ENCODE measurements around the gene GPR39.

GPR39 gene

GRCh38 chr2:132651115-132652045 is 234.8 kb downstream of the GPR39 start:
- no peak for DNase-seq

GRCh38 chr2:132652474-132652873 is 235.9 kb downstream of the GPR39 start:
- no peak for DNase-seq

- no peak for DNase-seq
Observed at GRCh38 chr2:132654335-132654734, 237.7 kb downstream of the GPR39 start.

GRCh38 chr2:132654968-132655367 is 238.4 kb downstream of the GPR39 start:
- DNase-seq: no peak

- DNase-seq: no peak
Observed at GRCh38 chr2:132656266-132656975, 239.8 kb downstream of the GPR39 start.

- no peak for DNase-seq
Observed at GRCh38 chr2:132659331-132659730, 242.7 kb downstream of the GPR39 start.

GRCh38 chr2:132662732-132663131 is 246.1 kb downstream of the GPR39 start:
- DNase-seq: no peak

GRCh38 chr2:132664096-132664495 is 247.5 kb downstream of the GPR39 start:
- DNase-seq: no peak

- DNase-seq: no peak
Observed at GRCh38 chr2:132665401-132666140, 249.0 kb downstream of the GPR39 start.

- no peak for DNase-seq
Observed at GRCh38 chr2:132667706-132668105, 251.1 kb downstream of the GPR39 start.

- DNase-seq: no peak
Observed at GRCh38 chr2:132668189-132668823, 251.7 kb downstream of the GPR39 start.

- no peak for DNase-seq
Observed at GRCh38 chr2:132668987-132669907, 252.6 kb downstream of the GPR39 start.

- DNase-seq: no peak
Observed at GRCh38 chr2:132669908-132670495, 253.4 kb downstream of the GPR39 start, which contains the start of gene LYPD1. TSS of gene LYPD1 (minus strand) at chr2:132670205. CDS start at chr2:132669932, 273 bp downstream.

- no peak for DNase-seq
Observed at GRCh38 chr2:132670496-132671150, 254.0 kb downstream of the GPR39 start.

GRCh38 chr2:132671151-132671835 is 254.7 kb downstream of the GPR39 start:
- DNase-seq: no peak

- DNase-seq: no peak
Observed at GRCh38 chr2:132676999-132677398, 260.4 kb downstream of the GPR39 start.

GRCh38 chr2:132677661-132678060 is 261.1 kb downstream of the GPR39 start:
- no peak for DNase-seq

- DNase-seq: no peak
Observed at GRCh38 chr2:132678483-132678882, 261.9 kb downstream of the GPR39 start.

GRCh38 chr2:132680544-132680943 is 263.9 kb downstream of the GPR39 start:
- DNase-seq: no peak

- no peak for DNase-seq
Observed at GRCh38 chr2:132681766-132682165, 265.2 kb downstream of the GPR39 start.

Data from SIG-M5 (cell line).